H9 (cell line): ENCODE data around the gene NAB2. TPM values are rescaled to one million over a fixed set of nuclear protein-coding genes. Genes with fewer than 3 reads are reported as not detected.
A peak's percentile ranks its signal among the peaks of the same experiment; 100 is the strongest.

Experiments
- DNase-seq: peaks from one replicate; pipeline ENCODE4 v3.0.0-alpha.2; 2017
- H2AFZ ChIP-seq: one replicate; pipeline ENCODE4 v1.6.1; 2013; ENCODE audit warnings: mild to moderate bottlenecking, low read length, control low read depth, moderate library complexity
- H2AK5ac ChIP-seq: 2 replicates; pipeline ENCODE4 v1.6.1; 2013; ENCODE audit warnings: low read length, control low read depth, mixed read lengths; ENCODE audit not compliant: insufficient read length
- H2BK120ac ChIP-seq: one replicate; pipeline ENCODE4 v1.6.1; 2013; ENCODE audit warnings: low read depth, mild to moderate bottlenecking, low read length, control low read depth, inconsistent platforms; ENCODE audit not compliant: poor library complexity, severe bottlenecking
- H2BK12ac ChIP-seq: 2 replicates; pipeline ENCODE4 v1.6.1; 2013; ENCODE audit warnings: low read length, control low read depth, mixed read lengths, low read depth; ENCODE audit not compliant: insufficient read length
- H2BK15ac ChIP-seq: 2 replicates; pipeline ENCODE4 v1.6.1; 2013; ENCODE audit warnings: low read depth, low read length, control low read depth
- H2BK20ac ChIP-seq: one replicate; pipeline ENCODE4 v1.6.1; 2013; ENCODE audit warnings: low read depth, mild to moderate bottlenecking, low read length, control low read depth, inconsistent platforms; ENCODE audit not compliant: poor library complexity, severe bottlenecking
- H2BK5ac ChIP-seq: 2 replicates; pipeline ENCODE4 v1.6.1; 2013; ENCODE audit warnings: low read length, control low read depth, mixed read lengths; ENCODE audit not compliant: insufficient read length
- H3K14ac ChIP-seq: 2 replicates; pipeline ENCODE4 v1.6.1; 2013; ENCODE audit warnings: low read length, control low read depth; ENCODE audit not compliant: insufficient read depth
- H3K18ac ChIP-seq: 2 replicates; pipeline ENCODE4 v1.6.1; 2013; ENCODE audit warnings: low read depth, mild to moderate bottlenecking, mixed read lengths, low read length, control low read depth; ENCODE audit not compliant: insufficient read length
- H3K23ac ChIP-seq: 2 replicates; pipeline ENCODE4 v1.6.1; 2013; ENCODE audit warnings: low read length, control low read depth, mixed read lengths, low read depth; ENCODE audit not compliant: insufficient read length
- H3K23me2 ChIP-seq: 2 replicates; pipeline ENCODE4 v1.6.1; 2013; ENCODE audit warnings: low read depth, mild to moderate bottlenecking, mixed read lengths, low read length, control low read depth; ENCODE audit not compliant: insufficient read length, poor library complexity, severe bottlenecking
- H3K27ac ChIP-seq: 2 replicates; pipeline ENCODE4 v1.5.1; 2013; ENCODE audit warnings: low read length, control low read depth, mixed read lengths, low read depth; ENCODE audit not compliant: insufficient read length
- H3K27me3 ChIP-seq: 2 replicates; pipeline ENCODE4 v1.6.1; 2013; ENCODE audit warnings: low read length, control low read depth, inconsistent platforms; ENCODE audit not compliant: insufficient read depth
- H3K4ac ChIP-seq: 2 replicates; pipeline ENCODE4 v1.6.1; 2013; ENCODE audit warnings: low read depth, mild to moderate bottlenecking, control low read depth, inconsistent platforms, low read length, moderate library complexity
- H3K4me1 ChIP-seq: 2 replicates; pipeline ENCODE4 v1.6.1; 2013; ENCODE audit warnings: low read length, control low read depth, inconsistent platforms; ENCODE audit not compliant: insufficient read depth
- H3K4me2 ChIP-seq: 2 replicates; pipeline ENCODE4 v1.6.1; 2013; ENCODE audit warnings: low read length, control low read depth, mixed read lengths; ENCODE audit not compliant: insufficient read length, insufficient read depth
- H3K56ac ChIP-seq: 2 replicates; pipeline ENCODE4 v1.6.1; 2013; ENCODE audit warnings: low read depth, mild to moderate bottlenecking, mixed read lengths, low read length, control low read depth; ENCODE audit not compliant: insufficient read length
- H3K79me1 ChIP-seq: 2 replicates; pipeline ENCODE4 v1.6.1; 2013; ENCODE audit warnings: low read depth, mild to moderate bottlenecking, moderate library complexity, low read length, control low read depth, inconsistent platforms; ENCODE audit not compliant: insufficient read depth, poor library complexity, severe bottlenecking
- H3K79me2 ChIP-seq: 2 replicates; pipeline ENCODE4 v1.6.1; 2013; ENCODE audit warnings: low read length, control low read depth, inconsistent platforms; ENCODE audit not compliant: insufficient read depth
- H3K9ac ChIP-seq: 2 replicates; pipeline ENCODE4 v1.6.1; 2013; ENCODE audit warnings: low read length, control low read depth, mixed read lengths; ENCODE audit not compliant: insufficient read length; ENCODE audit errors: extremely low read depth
- H3K9me3 ChIP-seq: one replicate; pipeline ENCODE4 v1.6.1; 2013; ENCODE audit warnings: low read depth, low read length, inconsistent platforms; ENCODE audit not compliant: control insufficient read depth
- H3T11ph ChIP-seq: one replicate; pipeline ENCODE4 v1.6.1; 2013; ENCODE audit warnings: mild to moderate bottlenecking, low read length, control low read depth, inconsistent platforms
- H4K20me1 ChIP-seq: one replicate; pipeline ENCODE4 v1.6.1; 2013; ENCODE audit not compliant: control insufficient read depth, insufficient read length, insufficient read depth
- H4K5ac ChIP-seq: 2 replicates; pipeline ENCODE4 v1.6.1; 2013; ENCODE audit warnings: low read depth, mild to moderate bottlenecking, mixed read lengths, low read length, control low read depth; ENCODE audit not compliant: insufficient read length
- H4K8ac ChIP-seq: replicated peaks from 2 replicates; pipeline ENCODE4 v1.6.1; 2013; ENCODE audit warnings: low read length, control low read depth, mixed read lengths, low read depth; ENCODE audit not compliant: insufficient read length
- H4K91ac ChIP-seq: 2 replicates; pipeline ENCODE4 v1.6.1; 2013; ENCODE audit warnings: low read depth, mild to moderate bottlenecking, moderate library complexity, mixed read lengths, low read length, control low read depth; ENCODE audit not compliant: insufficient read length
- H3K27ac Mint-ChIP-seq, 3 experiments: 2 replicates in 2 of 3; 3 replicates in 1 of 3; pipeline ENCODE4 v1.8.0; 2020 to 2021; ENCODE audit warnings: mixed read lengths in 3 of 3, mild to moderate bottlenecking in 1 of 3, moderate library complexity in 1 of 3
- H3K27me3 Mint-ChIP-seq: 2 replicates; pipeline ENCODE4 v1.8.0; 2021; ENCODE audit warnings: low read depth, mild to moderate bottlenecking, moderate library complexity, mixed read lengths
- H3K36me3 Mint-ChIP-seq, 3 experiments: 2 replicates in 2 of 3; 3 replicates in 1 of 3; pipeline ENCODE4 v1.8.0; 2020 to 2021; ENCODE audit warnings: low read depth in 3 of 3, mixed read lengths in 3 of 3; ENCODE audit not compliant: insufficient read depth in 1 of 3
- H3K4me1 Mint-ChIP-seq, 2 experiments: 2 replicates each; pipeline ENCODE4 v1.8.0; 2020; ENCODE audit warnings: mixed read lengths in 2 of 2
- H3K4me3 Mint-ChIP-seq, 2 experiments: 2 replicates in 1 of 2; 3 replicates in 1 of 2; pipeline ENCODE4 v1.8.0; 2020 to 2021; ENCODE audit warnings: mild to moderate bottlenecking in 2 of 2, mixed read lengths in 2 of 2, moderate library complexity in 1 of 2
- H3K9me3 Mint-ChIP-seq, 2 experiments: 2 replicates in 1 of 2; 3 replicates in 1 of 2; pipeline ENCODE4 v1.8.0; 2020; ENCODE audit warnings: mild to moderate bottlenecking in 2 of 2, mixed read lengths in 2 of 2, moderate library complexity in 1 of 2
- WGBS: extraction: QIAGEN DNeasy Blood & Tissue Kit; methylation state at CpG from one replicate; pipeline ENCODE4 v1.1.7; 2013; ENCODE audit warnings: missing lambda C conversion rate, low lambda C conversion rate, mixed read lengths; ENCODE audit not compliant: insufficient read length; ENCODE audit errors: extremely low coverage; 5-methylcytosine and 5-hydroxymethylcytosine counted together
- total RNA-seq: library from RNA; stranded (reverse); gene quantifications from 2 replicates; pipeline ENCODE4 v1.2.1, GENCODE V29; 2021
- TF ChIP-seq, protein P1 (sequence below): fragments of 200-600 bp; sonication (generic); conservative IDR thresholded peaks from 3 replicates; pipeline ENCODE4 v1.8.0; 2021; ENCODE audit warnings: antibody characterized with exemption, mild to moderate bottlenecking

Gene NAB2
- total RNA-seq, 1 experiment from 2014 or later: 67.8 TPM

- no peak overlapping the region for H2BK5ac ChIP-seq
- H2BK12ac ChIP-seq: no peak overlapping the region
- H4K20me1 ChIP-seq: no peaks in the 10 kb centered on the region
- no peak overlapping the region for H2BK20ac ChIP-seq
- peak overlapping the region; percentile 1 for H3K4me2 ChIP-seq
- H4K91ac ChIP-seq: no peak overlapping the region
- TF ChIP-seq, protein P1, sequence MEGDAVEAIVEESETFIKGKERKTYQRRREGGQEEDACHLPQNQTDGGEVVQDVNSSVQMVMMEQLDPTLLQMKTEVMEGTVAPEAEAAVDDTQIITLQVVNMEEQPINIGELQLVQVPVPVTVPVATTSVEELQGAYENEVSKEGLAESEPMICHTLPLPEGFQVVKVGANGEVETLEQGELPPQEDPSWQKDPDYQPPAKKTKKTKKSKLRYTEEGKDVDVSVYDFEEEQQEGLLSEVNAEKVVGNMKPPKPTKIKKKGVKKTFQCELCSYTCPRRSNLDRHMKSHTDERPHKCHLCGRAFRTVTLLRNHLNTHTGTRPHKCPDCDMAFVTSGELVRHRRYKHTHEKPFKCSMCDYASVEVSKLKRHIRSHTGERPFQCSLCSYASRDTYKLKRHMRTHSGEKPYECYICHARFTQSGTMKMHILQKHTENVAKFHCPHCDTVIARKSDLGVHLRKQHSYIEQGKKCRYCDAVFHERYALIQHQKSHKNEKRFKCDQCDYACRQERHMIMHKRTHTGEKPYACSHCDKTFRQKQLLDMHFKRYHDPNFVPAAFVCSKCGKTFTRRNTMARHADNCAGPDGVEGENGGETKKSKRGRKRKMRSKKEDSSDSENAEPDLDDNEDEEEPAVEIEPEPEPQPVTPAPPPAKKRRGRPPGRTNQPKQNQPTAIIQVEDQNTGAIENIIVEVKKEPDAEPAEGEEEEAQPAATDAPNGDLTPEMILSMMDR: no peak
- H3K27ac Mint-ChIP-seq: peak overlapping the region; percentile 9 to 79 (median 68); a peak in 5 of 7 replicates
- no peak overlapping the region for H3K23ac ChIP-seq
- no peaks in the 10 kb centered on the region for H3K9me3 ChIP-seq
- peaks cover 7% of the 10 kb centered on the region for H3K23me2 ChIP-seq
- H3T11ph ChIP-seq: no peak overlapping the region
- no CpG with 5 or more reads among the region's 9 CpGs for WGBS
- no peak overlapping the region for H4K5ac ChIP-seq
- H2AK5ac ChIP-seq: no peak overlapping the region
- H3K79me2 ChIP-seq: peaks cover 26% of the 10 kb centered on the region; the same call in 1 of the 2 replicates
- peaks cover 31% of the 10 kb centered on the region for H3K4me1 ChIP-seq
- H3K9me3 Mint-ChIP-seq: no peaks in the 10 kb centered on the region
- no peak overlapping the region for H3K18ac ChIP-seq
- peaks cover 15% of the 10 kb centered on the region for H3K79me1 ChIP-seq
- H3K27me3 Mint-ChIP-seq: no peaks in the 10 kb centered on the region
- no peak overlapping the region for H3K27ac ChIP-seq
- H2AFZ ChIP-seq: no peak overlapping the region
- H2BK15ac ChIP-seq: no peak overlapping the region
- no peak overlapping the region for H3K56ac ChIP-seq
- DNase-seq: no peak
- no peak overlapping the region for H4K8ac ChIP-seq
- H3K9ac ChIP-seq: no peak overlapping the region
- H3K27me3 ChIP-seq: no peaks in the 10 kb centered on the region
- H2BK120ac ChIP-seq: no peak overlapping the region
- H3K36me3 Mint-ChIP-seq: peaks cover 0 to 11% (median 0%) of the 10 kb centered on the region in 3 experiments; a peak in 2 of 7 replicates
- peaks cover 70 to 71% of the 10 kb centered on the region in 2 experiments for H3K4me1 Mint-ChIP-seq
- H3K4ac ChIP-seq: no peak overlapping the region
- peak overlapping the region; percentile 3 to 34; a peak in 3 of 5 replicates for H3K4me3 Mint-ChIP-seq
- H3K14ac ChIP-seq: peak overlapping the region; percentile 17; the same call in 1 of the 2 replicates
Observed at GRCh38 chr12:57131896-57132744, 43.2 kb downstream of the NAB2 start.
